DOHH2 (cell line): Measurements from ENCODE around the gene STX4.

Source experiments
- H3F3A ChIP-seq: fragments of 200-600 bp; sonication (generic), shearing (Covaris generic); 2 replicates; pipeline ENCODE4 v1.6.0; 2016; ENCODE audit warnings: antibody characterized with exemption, mild to moderate bottlenecking; ENCODE audit not compliant: control insufficient read depth, insufficient read depth
- H3K27ac ChIP-seq: fragments of 200-600 bp; sonication (generic); 2 replicates; pipeline ENCODE4 v1.5.1; 2014; ENCODE audit warnings: low read depth, mild to moderate bottlenecking, low read length, moderate library complexity
- H3K27me3 ChIP-seq: fragments of 200-600 bp; sonication (generic); 2 replicates; pipeline ENCODE4 v1.6.1; 2014; ENCODE audit warnings: mild to moderate bottlenecking, low read length, mixed read lengths; ENCODE audit not compliant: control insufficient read depth
- H3K36me3 ChIP-seq: fragments of 200-600 bp; sonication (generic); 2 replicates; pipeline ENCODE4 v1.6.1; 2014; ENCODE audit warnings: mild to moderate bottlenecking, low read length, moderate library complexity, mixed read lengths; ENCODE audit not compliant: control insufficient read depth
- H3K4me1 ChIP-seq: fragments of 200-600 bp; sonication (generic); 2 replicates; pipeline ENCODE4 v1.6.1; 2014; ENCODE audit warnings: mild to moderate bottlenecking, low read length, mixed read lengths; ENCODE audit not compliant: control insufficient read depth
- H3K4me2 ChIP-seq: fragments of 200-600 bp; sonication (generic); 2 replicates; pipeline ENCODE4 v1.6.0; 2014; ENCODE audit warnings: mild to moderate bottlenecking, low read length, moderate library complexity
- H3K4me3 ChIP-seq: fragments of 200-600 bp; sonication (generic); 2 replicates; pipeline ENCODE4 v1.5.1; 2014; ENCODE audit warnings: mild to moderate bottlenecking, low read length, mixed read lengths
- H3K79me2 ChIP-seq: fragments of 200-600 bp; sonication (generic); 2 replicates; pipeline ENCODE4 v1.6.1; 2014; ENCODE audit warnings: mild to moderate bottlenecking, low read length, mixed read lengths; ENCODE audit not compliant: control insufficient read depth
- H3K9me2 ChIP-seq: fragments of 200-600 bp; sonication (generic); replicated peaks from 2 replicates; pipeline ENCODE4 v1.6.1; 2014; ENCODE audit warnings: mild to moderate bottlenecking, low read length, mixed read lengths; ENCODE audit not compliant: control insufficient read depth
- H3K9me3 ChIP-seq: fragments of 200-600 bp; sonication (generic); 2 replicates; pipeline ENCODE4 v1.6.1; 2014; ENCODE audit warnings: antibody characterized with exemption, low read length, mixed read lengths; ENCODE audit not compliant: control insufficient read depth, insufficient read depth
- H4K20me1 ChIP-seq: fragments of 200-600 bp; sonication (generic); 2 replicates; pipeline ENCODE4 v1.6.0; 2014; ENCODE audit warnings: low read depth, mild to moderate bottlenecking, antibody characterized with exemption, low read length, moderate library complexity; ENCODE audit not compliant: control insufficient read depth, insufficient read depth
- CTCF ChIP-seq: fragments of 200-600 bp; sonication (generic); IDR thresholded peaks from one replicate; pipeline ENCODE4 v1.5.1; 2014; ENCODE audit warnings: antibody characterized with exemption, mild to moderate bottlenecking, low read depth, low read length; ENCODE audit not compliant: poor library complexity, severe bottlenecking
- EZH2phosphoT487 ChIP-seq: fragments of 200-600 bp; sonication (generic); IDR thresholded peaks from 2 replicates; pipeline ENCODE4 v1.6.1; 2017; ENCODE audit warnings: borderline replicate concordance, mild to moderate bottlenecking, antibody characterized with exemption, low read length, moderate library complexity, mixed read lengths

Gene STX4

GRCh38 chr16:31061813-31062440 lies 28.6 kb downstream of the STX4 start:
- Histone ChIP-seq H3F3A (no peaks in the 10 kb centered on the region), H3K27me3 (no peaks in the 10 kb centered on the region), H3K4me2 (no peak overlapping the region), H4K20me1 (no peaks in the 10 kb centered on the region), H3K4me3 (no peak overlapping the region), H3K9me2 (no peaks in the 10 kb centered on the region), H3K27ac (no peak overlapping the region), H3K36me3 (peaks cover 30% of the 10 kb centered on the region), H3K79me2 (peaks cover 22% of the 10 kb centered on the region), H3K9me3 (no peaks in the 10 kb centered on the region), H3K4me1 (no peaks in the 10 kb centered on the region)
- TF ChIP-seq EZH2phosphoT487 (no peak), CTCF (no peak)

GRCh38 chr16:31063495-31063842 lies 30.1 kb downstream of the STX4 start:
- Histone ChIP-seq H3K36me3 (peaks cover 30% of the 10 kb centered on the region), H4K20me1 (no peaks in the 10 kb centered on the region), H3K79me2 (peaks cover 34% of the 10 kb centered on the region), H3F3A (no peaks in the 10 kb centered on the region), H3K4me1 (no peaks in the 10 kb centered on the region), H3K4me2 (no peak overlapping the region), H3K9me3 (no peaks in the 10 kb centered on the region), H3K27me3 (no peaks in the 10 kb centered on the region), H3K27ac (no peak overlapping the region), H3K9me2 (no peaks in the 10 kb centered on the region), H3K4me3 (no peak overlapping the region)
- TF ChIP-seq EZH2phosphoT487 (no peak), CTCF (no peak)

GRCh38 chr16:31063843-31064611 lies 30.7 kb downstream of the STX4 start:
- Histone ChIP-seq H3K27ac (no peak overlapping the region), H3K79me2 (peaks cover 39% of the 10 kb centered on the region), H3K4me3 (no peak overlapping the region), H3K4me2 (no peak overlapping the region), H3K36me3 (peaks cover 30% of the 10 kb centered on the region), H3F3A (no peaks in the 10 kb centered on the region), H3K9me3 (no peaks in the 10 kb centered on the region), H3K27me3 (no peaks in the 10 kb centered on the region), H4K20me1 (no peaks in the 10 kb centered on the region), H3K9me2 (no peaks in the 10 kb centered on the region), H3K4me1 (no peaks in the 10 kb centered on the region)
- TF ChIP-seq CTCF (no peak), EZH2phosphoT487 (no peak)
